ENCODE results near the gene DNAJC4.

The DNAJC4 gene

GRCh38 chr11:64230985-64231365 lies 627 bp downstream of the DNAJC4 start:
- no peak for DNase-seq

GRCh38 chr11:64231546-64231945 lies 1.2 kb downstream of the DNAJC4 start:
- no peak for DNase-seq

DNA sequence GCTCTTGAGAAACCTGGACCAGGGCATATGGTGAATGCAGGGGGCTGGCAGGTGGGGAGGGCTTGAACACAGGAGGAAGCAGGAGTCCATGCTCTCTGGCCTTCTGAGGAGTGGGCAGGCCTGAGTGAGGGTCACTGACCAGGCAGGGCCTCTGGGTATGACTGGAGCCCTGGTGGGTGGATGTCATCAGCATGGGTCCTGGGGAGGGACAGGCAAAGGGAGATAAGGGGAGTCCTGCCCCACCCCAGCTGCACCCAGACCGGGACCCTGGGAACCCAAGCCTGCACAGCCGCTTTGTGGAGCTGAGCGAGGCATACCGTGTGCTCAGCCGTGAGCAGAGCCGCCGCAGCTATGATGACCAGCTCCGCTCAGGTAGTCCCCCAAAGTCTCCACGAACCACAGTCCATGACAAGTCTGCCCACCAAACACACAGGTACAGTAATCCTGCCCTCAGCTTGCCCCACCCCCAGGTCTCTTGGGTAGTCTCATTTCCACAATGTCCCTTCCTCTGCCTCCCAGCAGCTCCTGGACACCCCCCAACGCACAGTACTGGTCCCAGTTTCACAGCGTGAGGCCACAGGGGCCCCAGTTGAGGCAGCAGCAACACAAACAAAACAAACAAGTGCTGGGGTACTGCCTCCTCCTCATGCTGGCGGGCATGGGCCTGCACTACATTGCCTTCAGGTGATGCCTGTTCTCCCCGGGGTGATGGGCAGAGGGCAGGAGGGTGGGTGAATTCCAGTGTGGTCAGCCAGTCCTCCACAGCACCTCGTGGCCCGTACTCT lies 2.0 kb downstream of the DNAJC4 start:
- DNase-seq = no peak

DNA sequence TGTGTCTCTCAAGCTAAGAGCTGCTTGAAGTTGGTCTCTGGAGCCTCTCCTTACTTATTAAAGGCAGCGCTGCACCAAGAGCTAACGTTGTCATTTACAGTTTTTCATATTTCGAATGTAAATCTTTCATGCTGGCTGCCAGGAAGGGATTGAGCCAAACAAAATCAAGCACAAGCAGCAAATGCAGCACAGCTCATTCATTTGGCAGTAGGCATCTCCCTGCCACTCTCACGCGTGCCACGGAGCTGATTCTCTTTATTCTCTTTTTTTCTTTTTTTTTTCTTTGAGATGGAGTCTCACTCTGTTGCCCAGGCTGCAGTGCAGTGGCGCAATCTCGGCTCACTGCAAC lies 2.6 kb downstream of the DNAJC4 start:
- no peak for DNase-seq

- DNase-seq = peak; percentile 80
Observed at GRCh38 chr11:64233913-64234586, 3.7 kb downstream of the DNAJC4 start, which contains the start of gene VEGFB. Gene VEGFB, plus strand, starts transcription at chr11:64234584. Its CDS starts 250 bp downstream, at chr11:64234834.

DNA sequence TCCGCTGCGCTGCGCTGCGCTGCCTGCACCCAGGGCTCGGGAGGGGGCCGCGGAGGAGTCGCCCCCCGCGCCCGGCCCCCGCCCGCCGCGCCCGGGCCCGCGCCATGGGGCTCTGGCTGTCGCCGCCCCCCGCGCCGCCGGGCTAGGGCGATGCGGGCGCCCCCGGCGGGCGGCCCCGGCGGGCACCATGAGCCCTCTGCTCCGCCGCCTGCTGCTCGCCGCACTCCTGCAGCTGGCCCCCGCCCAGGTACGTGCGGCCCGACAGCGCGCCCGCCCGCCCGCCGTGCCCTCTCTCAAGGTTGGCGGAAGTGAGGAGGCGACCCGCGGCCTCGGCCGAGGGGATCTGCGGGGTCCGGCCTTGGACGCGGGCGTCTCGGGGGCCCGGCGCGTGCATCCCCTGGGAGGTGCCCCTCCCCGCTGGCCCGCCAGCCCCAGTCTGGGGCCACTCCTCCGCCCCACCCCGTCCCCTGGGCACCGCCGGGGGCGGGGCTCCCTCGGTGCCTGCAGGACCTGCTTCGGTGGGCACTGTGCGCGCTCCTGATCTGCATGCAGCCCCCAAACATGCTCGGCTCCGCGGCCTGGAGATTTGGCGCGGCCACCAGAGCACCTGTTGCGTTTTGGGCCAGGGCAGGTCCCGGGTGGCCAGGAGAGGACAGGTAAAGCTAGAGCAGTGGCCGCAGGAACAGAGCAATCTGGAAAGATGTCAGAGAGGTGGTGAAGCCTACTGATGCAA lies 4.5 kb downstream of the DNAJC4 start:
- peak; percentile 49 for DNase-seq

DNA sequence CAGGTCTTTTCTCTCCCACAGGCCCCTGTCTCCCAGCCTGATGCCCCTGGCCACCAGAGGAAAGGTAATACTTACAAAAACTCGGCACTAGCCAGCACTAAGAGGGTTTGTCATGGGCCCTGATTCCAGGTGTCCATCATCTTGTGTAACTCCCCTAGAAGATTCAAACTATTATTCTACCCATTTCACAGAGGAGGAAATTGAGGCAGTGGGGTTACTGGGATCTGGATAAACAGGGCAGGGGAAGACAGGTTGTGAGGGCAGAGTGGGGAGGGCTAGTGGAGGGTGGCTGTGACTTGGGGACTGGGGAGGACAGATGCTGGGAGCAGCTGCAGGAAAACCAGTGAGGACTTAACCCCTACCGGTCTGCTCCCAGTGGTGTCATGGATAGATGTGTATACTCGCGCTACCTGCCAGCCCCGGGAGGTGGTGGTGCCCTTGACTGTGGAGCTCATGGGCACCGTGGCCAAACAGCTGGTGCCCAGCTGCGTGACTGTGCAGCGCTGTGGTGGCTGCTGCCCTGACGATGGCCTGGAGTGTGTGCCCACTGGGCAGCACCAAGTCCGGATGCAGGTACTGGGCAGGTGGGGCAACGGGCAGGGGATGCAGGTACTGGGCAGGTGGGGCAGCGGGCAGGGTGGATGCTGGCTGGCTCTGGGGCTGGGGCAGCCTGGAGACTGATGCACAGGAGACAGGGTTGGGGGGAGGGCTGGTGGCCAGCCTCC lies 5.3 kb downstream of the DNAJC4 start:
- no peak for DNase-seq

GRCh38 chr11:64237484-64237951 lies 7.2 kb downstream of the DNAJC4 start:
- no peak for DNase-seq

- no peak for DNase-seq
Observed at GRCh38 chr11:64238076-64238475, 7.7 kb downstream of the DNAJC4 start.

GRCh38 chr11:64238999-64239398 lies 8.7 kb downstream of the DNAJC4 start:
- no peak for DNase-seq

DNA sequence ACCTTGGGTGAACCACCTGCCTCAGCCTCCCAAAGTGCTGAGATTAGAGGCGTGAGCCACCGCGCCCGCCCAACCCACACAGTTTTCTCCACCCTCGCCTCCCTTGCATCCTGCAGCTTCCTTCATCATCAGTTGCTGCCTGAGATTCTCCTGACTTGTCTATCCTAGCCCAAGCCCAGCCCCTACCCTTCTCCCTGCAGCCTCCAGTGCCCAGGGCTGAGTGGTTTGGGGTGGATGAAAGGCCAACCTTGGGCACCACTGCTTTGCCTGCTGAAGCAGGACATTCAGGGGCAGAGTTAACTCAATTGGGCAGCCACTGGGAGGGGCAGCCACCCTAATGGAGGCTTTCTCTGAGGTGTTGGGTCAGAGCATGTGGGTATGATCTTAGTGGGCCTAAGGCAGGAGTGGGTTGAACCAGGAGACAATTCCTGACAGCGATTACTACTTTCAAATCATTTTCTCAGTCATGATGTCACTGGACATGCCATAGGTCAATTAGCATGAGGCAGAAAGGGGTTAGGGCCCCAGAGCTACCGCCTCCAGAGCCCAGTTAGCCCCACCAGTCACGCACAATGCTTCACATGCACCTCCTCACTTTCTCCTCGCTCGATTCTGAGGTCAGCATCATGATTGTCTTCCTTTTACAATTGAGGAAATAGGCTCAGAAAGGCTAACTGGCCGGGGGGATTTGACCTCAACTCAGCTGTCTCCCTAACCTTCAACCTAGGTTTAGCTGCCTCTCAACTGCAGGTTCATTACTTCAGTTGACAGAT lies 9.5 kb downstream of the DNAJC4 start:
- DNase-seq = peak; percentile 84

- DNase-seq = peak; percentile 99
Observed at GRCh38 chr11:64240435-64241240, 10.3 kb downstream of the DNAJC4 start, which contains the start of gene FKBP2. Gene FKBP2, plus strand, starts transcription at chr11:64241095. Its CDS starts 1,293 bp downstream, at chr11:64242388.

DNA sequence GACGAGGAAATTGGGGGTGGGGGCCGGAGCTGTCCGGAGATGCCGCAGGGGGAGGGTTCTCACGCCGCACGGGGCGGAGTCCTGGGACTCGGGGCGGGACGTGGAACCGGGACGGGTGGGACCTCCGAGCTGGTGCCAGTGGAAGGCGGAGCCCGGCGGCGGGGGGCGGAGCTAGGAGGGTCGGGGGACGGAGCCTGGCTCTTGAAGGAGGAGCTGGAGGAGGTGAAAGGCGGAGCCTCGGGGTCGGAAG lies 10.8 kb downstream of the DNAJC4 start:
- no peak for DNase-seq

DNA sequence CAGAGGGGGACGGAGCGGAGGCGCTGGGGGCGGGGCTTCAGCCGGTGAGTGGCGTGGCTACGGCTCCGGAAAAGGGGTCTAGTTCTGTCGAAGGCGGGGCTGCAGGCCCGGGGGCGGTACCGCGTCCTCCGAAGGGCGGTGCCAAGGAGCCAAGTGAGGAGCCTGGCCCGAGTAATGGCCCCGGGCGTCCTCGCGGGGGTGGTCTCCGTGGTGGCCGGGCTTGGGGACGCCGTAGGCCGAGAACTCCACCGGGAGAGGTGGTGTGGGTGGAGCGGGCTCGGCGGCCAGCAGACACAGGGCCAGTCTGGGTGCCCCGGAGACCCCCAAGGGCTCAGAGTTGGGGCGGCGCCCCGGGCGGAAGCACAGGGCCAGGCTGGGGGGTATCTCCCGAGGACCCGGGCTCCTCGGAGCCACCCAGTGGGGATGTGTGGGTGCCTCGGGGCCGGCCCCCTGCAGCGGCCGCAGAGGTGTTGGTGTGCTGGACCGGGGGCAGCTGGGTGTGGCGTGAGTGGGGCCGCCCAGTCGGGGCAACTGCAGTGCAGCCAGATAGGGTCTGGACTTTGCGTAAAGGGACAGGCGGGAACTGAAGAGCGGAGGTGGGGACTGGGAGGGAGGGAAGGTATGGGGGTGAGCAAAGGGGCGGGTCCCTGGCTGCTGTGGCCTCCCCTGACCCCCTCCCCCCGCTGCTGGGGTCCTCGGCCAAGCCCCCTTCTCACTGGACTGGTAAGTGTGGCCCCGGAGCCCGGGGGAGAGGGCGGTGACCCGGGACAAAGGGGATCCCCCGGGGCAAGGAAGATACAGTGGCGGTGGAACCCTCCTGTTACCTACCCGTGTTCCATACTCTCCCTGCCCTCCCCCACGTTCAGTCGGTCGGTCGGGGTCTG lies 11.4 kb downstream of the DNAJC4 start:
- DNase-seq = peak; percentile 99

GRCh38 chr11:64243236-64243854 lies 13.0 kb downstream of the DNAJC4 start:
- no peak for DNase-seq

- DNase-seq = no peak
Observed at GRCh38 chr11:64244107-64244506, 13.8 kb downstream of the DNAJC4 start.

GRCh38 chr11:64244966-64245365 lies 14.6 kb downstream of the DNAJC4 start:
- DNase-seq = no peak

DNA sequence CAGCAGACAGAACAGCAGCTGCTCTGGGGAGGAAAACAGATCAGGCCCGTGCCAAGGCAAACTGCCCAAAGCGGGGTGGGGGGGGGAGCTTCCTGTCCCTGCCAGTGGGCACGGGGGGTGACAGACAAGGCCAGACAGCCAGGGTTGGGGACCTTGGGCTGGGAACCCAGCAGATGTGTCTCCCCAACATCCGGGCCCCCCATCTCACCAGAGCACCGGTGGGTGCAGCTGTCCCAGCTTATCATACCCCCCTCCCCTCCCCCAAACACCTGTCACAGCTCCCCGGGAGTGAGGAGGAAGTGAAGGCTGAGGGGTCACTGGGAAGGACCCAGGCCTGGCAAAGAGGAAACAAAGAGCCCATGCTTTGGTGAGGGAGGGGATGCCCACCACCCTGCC lies 15.1 kb downstream of the DNAJC4 start:
- DNase-seq = peak; percentile 64

- peak; percentile 81 for DNase-seq
Observed at GRCh38 chr11:64245797-64246620, 15.7 kb downstream of the DNAJC4 start.
